Body of pancreas (tissue), 4 donors: Measurements from ENCODE around the gene RGS10.

ENCODE experiments used
- CTCF ChIP-seq, 7 experiments: fragments of 450-650 bp in 4 of 7; fragments of 200-600 bp in 3 of 7; sonication (generic) in 3 of 7; IDR thresholded peaks; one replicate each; pipeline ENCODE4 v1.5.1; 2016 to 2019; ENCODE audit warnings: antibody characterized with exemption in 7 of 7
- POLR2A ChIP-seq, 3 donors: fragments of 450-650 bp; IDR thresholded peaks; one replicate each; pipeline ENCODE4 v1.6.1; 2016; ENCODE audit warnings: antibody characterized with exemption in 3 of 3, mild to moderate bottlenecking in 2 of 3

GRCh38 chr10:119473771-119474170 lies 68.7 kb downstream of the RGS10 start:
- no peak for TF ChIP-seq CTCF (IDR thresholded peaks at IDR 0.05)
- TF ChIP-seq POLR2A (IDR thresholded peaks at IDR 0.05), result no peak
